Stimulated activated CD4-positive, alpha-beta T cell treated with anti-CD3 and anti-CD28 coated beads, TNF-alpha, amount 100 ng/mL, for 48 hours (primary cell): Measurements from ENCODE around the gene ACADL.

ENCODE experiments used
- DNase-seq, 3 donors: peaks; one replicate each; pipeline ENCODE4 v3.0.0-alpha.2; 2020; ENCODE audit warnings: low read depth in 3 of 3

Gene ACADL

GRCh38 chr2:210224941-210225672, at the start of gene ACADL:
Gene ACADL (minus strand): TSS chr2:210225447. CDS start chr2:210225263, 184 bp downstream.
- DNase-seq, result peak in 1 of 3 donors; percentile 4

- DNase-seq, result no peak
Measured at GRCh38 chr2:210271300-210271699, 46.1 kb upstream of the ACADL start.

- DNase-seq, result no peak
Measured at GRCh38 chr2:210269148-210269547, 43.9 kb upstream of the ACADL start.

GRCh38 chr2:210268281-210268680, 43.0 kb upstream of the ACADL start:
- DNase-seq, result no peak

- DNase-seq, result no peak
Measured at GRCh38 chr2:210267698-210268097, 42.5 kb upstream of the ACADL start.

GRCh38 chr2:210264282-210264681, 39.0 kb upstream of the ACADL start:
- DNase-seq, result no peak

- DNase-seq, result no peak
Measured at GRCh38 chr2:210263841-210264240, 38.6 kb upstream of the ACADL start.

GRCh38 chr2:210262036-210262435, 36.8 kb upstream of the ACADL start:
- no peak for DNase-seq

GRCh38 chr2:210259687-210260086, 34.4 kb upstream of the ACADL start:
- DNase-seq, result no peak

GRCh38 chr2:210252699-210253606, 27.7 kb upstream of the ACADL start:
- DNase-seq, result no peak

- no peak for DNase-seq
Measured at GRCh38 chr2:210250622-210251021, 25.4 kb upstream of the ACADL start.

- no peak for DNase-seq
Measured at GRCh38 chr2:210233487-210233886, 8.2 kb upstream of the ACADL start.

- no peak for DNase-seq
Measured at GRCh38 chr2:210230984-210231383, 5.7 kb upstream of the ACADL start.

GRCh38 chr2:210230518-210230917, 5.3 kb upstream of the ACADL start:
- DNase-seq, result no peak

- DNase-seq, result no peak
Measured at GRCh38 chr2:210228586-210228985, 3.3 kb upstream of the ACADL start.

- no peak for DNase-seq
Measured at GRCh38 chr2:210227290-210228088, 2.2 kb upstream of the ACADL start.

- no peak for DNase-seq
Measured at GRCh38 chr2:210226223-210226622, 976 bp upstream of the ACADL start.

GRCh38 chr2:210224591-210224940, 681 bp downstream of the ACADL start:
- DNase-seq, result no peak

GRCh38 chr2:210215120-210215519, 10.1 kb downstream of the ACADL start:
- no peak for DNase-seq

- no peak for DNase-seq
Measured at GRCh38 chr2:210210185-210210584, 15.1 kb downstream of the ACADL start.

- no peak for DNase-seq
Measured at GRCh38 chr2:210207929-210208328, 17.3 kb downstream of the ACADL start.

- DNase-seq, result no peak
Measured at GRCh38 chr2:210203558-210203957, 21.7 kb downstream of the ACADL start.
